Stimulated activated CD4-positive, alpha-beta T cell treated with anti-CD3 and anti-CD28 coated beads, TNF-alpha, amount 100 ng/mL, for 4 hours (primary cell): ENCODE data around the gene STAT2.

Source experiments
- DNase-seq, 3 experiments: peaks; one replicate each; pipeline ENCODE4 v3.0.0-alpha.2; 2020; ENCODE audit warnings: low read depth in 3 of 3

STAT2 gene

DNA sequence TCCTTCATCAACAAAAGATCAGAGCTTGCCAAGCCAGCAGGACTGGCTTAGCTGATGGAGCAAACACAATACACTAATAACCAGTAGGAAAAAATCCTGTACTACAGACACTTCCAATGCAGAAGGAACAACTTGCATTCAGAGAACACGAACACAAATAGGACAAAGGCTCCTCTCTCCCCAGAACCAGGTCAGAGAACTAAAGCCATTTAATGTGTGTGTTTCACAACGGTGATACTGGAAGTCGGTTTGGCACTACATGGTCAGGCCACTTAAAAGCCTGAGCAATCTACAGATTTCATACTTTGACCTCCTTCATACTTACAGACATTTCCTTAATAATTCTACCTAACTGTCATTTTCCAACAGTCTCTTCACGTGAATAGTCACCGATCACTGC, 66.1 kb downstream of the STAT2 start:
- DNase-seq = no peak
